ENCODE results near the gene AGO3. TPM values are rescaled to one million over a fixed set of nuclear protein-coding genes. Genes with fewer than 3 reads are reported as not detected.

Gene AGO3
- total RNA-seq, 1 experiment from 2014 or later, result 50.1 TPM

GRCh38 chr1:35885961-35886558 lies 44.8 kb upstream of the AGO3 start:
- BruUV-seq (replicated peaks), result no TSS peak
- Histone ChIP-seq H3K9me2 (ENCODE audit: insufficient read depth) (no peaks in the 10 kb centered on the region), H3K79me2 (ENCODE audit: low read depth) (peaks cover 24% of the 10 kb centered on the region), H3K9me3 (ENCODE audit: insufficient read depth, low read depth) (no peaks in the 10 kb centered on the region), H3K4me2 (no peak overlapping the region), H3K4me1 (replicated peaks; ENCODE audit: insufficient read depth) (no peaks in the 10 kb centered on the region), H3F3A (ENCODE audit: insufficient read depth, low read depth) (no peaks in the 10 kb centered on the region), H3K27ac (no peak overlapping the region), H3K36me3 (ENCODE audit: low read depth) (peaks cover 8% of the 10 kb centered on the region), H3K4me3 (no peak overlapping the region), H2AFZ (no peak overlapping the region), H4K20me1 (ENCODE audit: insufficient read depth) (peaks cover 14% of the 10 kb centered on the region), H3K27me3 (ENCODE audit: insufficient read depth, low read depth) (no peaks in the 10 kb centered on the region)
- ChIA-PET POLR2A (ENCODE audit: unreplicated experiment) (no interaction called here), CTCF (no interaction called here)
- intact Hi-C loops (cut with micrococcal nuclease; ENCODE audit: unreplicated experiment), result no loop called here
- no peak for DNase-seq
- no peak for TF ChIP-seq CTCF (conservative IDR thresholded peaks at IDR 0.05)
- TF ChIP-seq EZH2 (IDR thresholded peaks at IDR 0.05; ENCODE audit: low read depth), result no peak

- CTCF ChIA-PET, result no interaction called here
- intact Hi-C loops (cut with micrococcal nuclease; ENCODE audit: unreplicated experiment), result no loop called here
- BruUV-seq (replicated peaks), result no TSS peak
Observed at GRCh38 chr1:35886577-35887431, 44.1 kb upstream of the AGO3 start.

GRCh38 chr1:35887508-35887907 lies 43.4 kb upstream of the AGO3 start:
- no peak overlapping the region for H2AFZ ChIP-seq
- intact Hi-C loops (cut with micrococcal nuclease; ENCODE audit: unreplicated experiment), result no loop called here
- no peak overlapping the region for H3K4me2 ChIP-seq
- no peak overlapping the region for H3K27ac ChIP-seq
- H3K36me3 ChIP-seq (ENCODE audit: low read depth), result peaks cover 10% of the 10 kb centered on the region
- BruUV-seq (replicated peaks), result no TSS peak
- H3K4me3 ChIP-seq, result no peak overlapping the region
- H3K79me2 ChIP-seq (ENCODE audit: low read depth), result peaks cover 24% of the 10 kb centered on the region
- H4K20me1 ChIP-seq (ENCODE audit: insufficient read depth), result peaks cover 14% of the 10 kb centered on the region
- POLR2A ChIA-PET (ENCODE audit: unreplicated experiment), result no interaction called here
- no peak for DNase-seq
- CTCF ChIA-PET, result no interaction called here
- H3K27me3 ChIP-seq (ENCODE audit: insufficient read depth, low read depth), result no peaks in the 10 kb centered on the region
- no peaks in the 10 kb centered on the region for H3K9me2 ChIP-seq (ENCODE audit: insufficient read depth)
- H3K9me3 ChIP-seq (ENCODE audit: insufficient read depth, low read depth), result no peaks in the 10 kb centered on the region
- TF ChIP-seq EZH2 (IDR thresholded peaks at IDR 0.05; ENCODE audit: low read depth) (no peak), CTCF (conservative IDR thresholded peaks at IDR 0.05) (no peak)
- no peaks in the 10 kb centered on the region for H3F3A ChIP-seq (ENCODE audit: insufficient read depth, low read depth)
- H3K4me1 ChIP-seq (replicated peaks; ENCODE audit: insufficient read depth), result no peaks in the 10 kb centered on the region

More at GRCh38 chr1:35886577-35887431, 44.1 kb upstream of the AGO3 start:
- POLR2A ChIA-PET (ENCODE audit: unreplicated experiment), result no interaction called here
- no peaks in the 10 kb centered on the region for H3K4me1 ChIP-seq (replicated peaks; ENCODE audit: insufficient read depth)
- no peak overlapping the region for H3K4me2 ChIP-seq
- H3K27ac ChIP-seq, result no peak overlapping the region
- no peaks in the 10 kb centered on the region for H3F3A ChIP-seq (ENCODE audit: insufficient read depth, low read depth)
- H2AFZ ChIP-seq, result no peak overlapping the region
- no peaks in the 10 kb centered on the region for H3K9me2 ChIP-seq (ENCODE audit: insufficient read depth)
- H3K79me2 ChIP-seq (ENCODE audit: low read depth), result peaks cover 24% of the 10 kb centered on the region
- no peak for DNase-seq
- peaks cover 10% of the 10 kb centered on the region for H3K36me3 ChIP-seq (ENCODE audit: low read depth)
- H3K27me3 ChIP-seq (ENCODE audit: insufficient read depth, low read depth), result no peaks in the 10 kb centered on the region
- no peak overlapping the region for H3K4me3 ChIP-seq
- H3K9me3 ChIP-seq (ENCODE audit: insufficient read depth, low read depth), result no peaks in the 10 kb centered on the region
- TF ChIP-seq EZH2 (IDR thresholded peaks at IDR 0.05; ENCODE audit: low read depth) (no peak), CTCF (conservative IDR thresholded peaks at IDR 0.05) (no peak)
- peaks cover 14% of the 10 kb centered on the region for H4K20me1 ChIP-seq (ENCODE audit: insufficient read depth)
